HepG2 (cell line): ENCODE data around the gene STK39. TPM values are rescaled to one million over a fixed set of nuclear protein-coding genes. Genes with fewer than 3 reads are reported as not detected.

Experiments used
- ATAC-seq: fragments of 200-7000 bp; cut with Tn5 transposase; 3 replicates; pipeline ENCODE4 v1.9.1; 2020; ENCODE audit warnings: mild to moderate bottlenecking, moderate library complexity
- BruUV-seq: library from RNA; stranded (reverse); fragments of 400-500 nt; replicated peaks from 2 replicates; lab custom pipeline; 2021; lab: Mats Ljungman, UMichigan
- CTCF ChIA-PET: fragments of 300-600 bp; formaldehyde crosslinking; extraction: SDS; loops from one replicate; lab custom pipeline; 2021; ENCODE audit warnings: low total read pairs, inconsistent platforms, low intra/inter-chr PET ratio; lab: Yijun Ruan, JAX
- POLR2A ChIA-PET: fragments of 350-600 bp; sonication (Branson Sonifier 250); formaldehyde crosslinking; loops from one replicate; lab custom pipeline; 2020; ENCODE audit warnings: antibody characterized with exemption, inconsistent platforms; lab: Yijun Ruan, JAX
- DNase-seq: peaks from one replicate; pipeline ENCODE4 v3.0.0-alpha.2; 2015; ENCODE audit warnings: low spot score
- FAIRE-seq: peaks from 3 replicates; lab custom pipeline; 2011; peaks lifted over from hg19 to GRCh38; lab: Jason Lieb, UNC
- H2AFZ ChIP-seq: one replicate; pipeline ENCODE4 v1.6.1; 2011; ENCODE audit warnings: low read length, inconsistent platforms
- H3K27ac ChIP-seq: fragments of 300-600 bp; 3 replicates; pipeline ENCODE4 v1.8.0; 2011; ENCODE audit warnings: mixed run types, mild to moderate bottlenecking, mixed read lengths, low read length, inconsistent platforms; ENCODE audit not compliant: insufficient read depth; ENCODE audit errors: extremely low read length
- H3K27me3 ChIP-seq, 2 experiments: fragments of 200-600 bp in 1 of 2; 2 replicates in 1 of 2; 3 replicates in 1 of 2; pipeline versions ENCODE4 v1.6.0 to v1.8.0; 2011; ENCODE audit warnings: low read length in 2 of 2, mild to moderate bottlenecking in 2 of 2, moderate library complexity in 2 of 2, inconsistent platforms in 1 of 2; ENCODE audit not compliant: insufficient read depth in 2 of 2, control insufficient read depth in 1 of 2
- H3K36me3 ChIP-seq, 2 experiments: fragments of 200-600 bp in 1 of 2; replicated peaks in 1 of 2; 2 replicates in 1 of 2; 3 replicates in 1 of 2; pipeline versions ENCODE4 v1.5.1 to v1.8.0; 2011; ENCODE audit warnings: low read length in 2 of 2, inconsistent platforms in 1 of 2; ENCODE audit not compliant: insufficient read depth in 2 of 2, control insufficient read depth in 1 of 2
- H3K4me1 ChIP-seq: 2 replicates; pipeline ENCODE4 v1.5.1; 2012; ENCODE audit warnings: low read length, inconsistent platforms; ENCODE audit not compliant: insufficient read depth
- H3K4me2 ChIP-seq: 2 replicates; pipeline ENCODE4 v1.6.0; 2011; ENCODE audit warnings: low read depth, low read length, inconsistent platforms
- H3K4me3 ChIP-seq, 3 experiments: fragments of 200-600 bp in 1 of 3; sonication (generic), shearing (Covaris generic) in 1 of 3; replicated peaks in 1 of 3; 2 replicates each; pipeline ENCODE4 v1.5.1; 2011 to 2016; ENCODE audit warnings: low read length in 3 of 3, inconsistent platforms in 2 of 3, low read depth in 2 of 3, mild to moderate bottlenecking in 2 of 3, control low read depth in 1 of 3, mixed read lengths in 1 of 3; ENCODE audit not compliant: insufficient read depth in 1 of 3
- H3K79me2 ChIP-seq: one replicate; pipeline ENCODE4 v1.6.1; 2011; ENCODE audit warnings: low read length, inconsistent platforms; ENCODE audit not compliant: insufficient read depth
- H3K9ac ChIP-seq: 2 replicates; pipeline ENCODE4 v1.6.0; 2011; ENCODE audit warnings: mild to moderate bottlenecking, low read depth, low read length, inconsistent platforms; ENCODE audit not compliant: insufficient read depth
- H3K9me3 ChIP-seq: 2 replicates; pipeline ENCODE4 v1.5.1; 2012; ENCODE audit warnings: mild to moderate bottlenecking, low read length
- H4K20me1 ChIP-seq: 2 replicates; pipeline ENCODE4 v1.6.0; 2011; ENCODE audit warnings: inconsistent platforms, mild to moderate bottlenecking, low read length, moderate library complexity; ENCODE audit not compliant: insufficient read depth
- BRD4 ChIP-seq: sonication (generic); formaldehyde crosslinking; IDR thresholded peaks from 2 replicates; pipeline ENCODE4 v1.4.0; 2020; ENCODE audit warnings: missing genetic modification reagents
- CC2D1A ChIP-seq: sonication (generic); formaldehyde crosslinking; IDR thresholded peaks from 2 replicates; pipeline ENCODE4 v1.8.1; 2023; ENCODE audit warnings: mild to moderate bottlenecking, missing genetic modification reagents
- GFI1 ChIP-seq: sonication (generic); formaldehyde crosslinking; IDR thresholded peaks from 2 replicates; pipeline ENCODE4 v1.5.0; 2020; ENCODE audit warnings: missing genetic modification reagents, mild to moderate bottlenecking, borderline replicate concordance
- JUND ChIP-seq: sonication (generic); formaldehyde crosslinking; IDR thresholded peaks from 2 replicates; pipeline ENCODE4 v1.8.0; 2022; ENCODE audit warnings: mild to moderate bottlenecking, missing genetic modification reagents
- MIER2 ChIP-seq: IDR thresholded peaks from 2 replicates; pipeline ENCODE4 v1.6.1; 2016; ENCODE audit warnings: missing biosample characterization, missing genetic modification reagents
- ZBTB38 ChIP-seq: sonication (generic); formaldehyde crosslinking; IDR thresholded peaks from 2 replicates; pipeline ENCODE4 v1.5.1; 2020; ENCODE audit warnings: mild to moderate bottlenecking, missing genetic modification reagents
- ZNF124 ChIP-seq: sonication (generic); formaldehyde crosslinking; IDR thresholded peaks from 2 replicates; pipeline ENCODE4 v1.4.0; 2020; ENCODE audit warnings: missing genetic modification reagents
- ZNF335 ChIP-seq: sonication (generic); formaldehyde crosslinking; IDR thresholded peaks from 2 replicates; pipeline ENCODE4 v1.4.0; 2020; ENCODE audit warnings: missing genetic modification reagents
- ZNF430 ChIP-seq: sonication (generic); formaldehyde crosslinking; IDR thresholded peaks from 2 replicates; pipeline ENCODE4 v1.9.0; 2021; ENCODE audit warnings: mild to moderate bottlenecking, missing genetic modification reagents
- WGBS: methylation state at CpG from one replicate; pipeline ENCODE4 v1.1.6; 2017; ENCODE audit warnings: low lambda C conversion rate; 5-methylcytosine and 5-hydroxymethylcytosine counted together
- in situ Hi-C: cut with HindIII; loops from 2 replicates; pipeline ENCODE4 v1.10.0; 2017; ENCODE audit warnings: low pct_unique_long_range_greater_than_20kb; ENCODE audit not compliant: extremely low pct_ligation_motif_present
- intact Hi-C: fragments of 100-400 bp; cut with micrococcal nuclease; formaldehyde crosslinking; loops from one replicate; pipeline ENCODE4 v1.10.0; 2022; ENCODE audit not compliant: unreplicated experiment
- polyA plus RNA-seq, 8 experiments: library from polyadenylated mRNA; depleted of rRNA in 3 of 8; stranded (reverse) in 7 of 8; unstranded in 1 of 8; fragments of >200 nt; fragmentation: Illumina TruSeq in 4 of 8; extraction: Trizol in 4 of 8; gene quantifications; 2 replicates each; pipeline versions ENCODE4 v1.2.1 to v1.2.3, GENCODE V29; 2011 to 2016; ENCODE audit warnings: low read depth in 4 of 8, missing spikeins in 1 of 8, mixed read lengths in 1 of 8; ENCODE audit not compliant: insufficient read depth in 1 of 8
- total RNA-seq, 5 experiments: library from RNA; depleted of rRNA; stranded (reverse); fragments of >200 nt; fragmentation: Illumina TruSeq; extraction: Trizol; gene quantifications; 2 replicates each; pipeline ENCODE4 v1.2.3, GENCODE V29; 2016; ENCODE audit warnings: low read depth in 1 of 5
- TF ChIP-seq, protein P1 (sequence below): sonication (generic); formaldehyde crosslinking; IDR thresholded peaks from 2 replicates; pipeline ENCODE4 v1.4.0; 2020; ENCODE audit warnings: mild to moderate bottlenecking, missing genetic modification reagents
- TF ChIP-seq, protein P2 (sequence below): sonication (generic); formaldehyde crosslinking; IDR thresholded peaks from 2 replicates; pipeline ENCODE4 v1.4.0; 2020; ENCODE audit warnings: missing genetic modification reagents

STK39 gene
- total and polyA plus RNA-seq, 2 of the 13 experiments (the other 11 are each of a cell fraction or from before 2014, with no cell fraction given): 27.3 to 38.4 TPM

DNA sequence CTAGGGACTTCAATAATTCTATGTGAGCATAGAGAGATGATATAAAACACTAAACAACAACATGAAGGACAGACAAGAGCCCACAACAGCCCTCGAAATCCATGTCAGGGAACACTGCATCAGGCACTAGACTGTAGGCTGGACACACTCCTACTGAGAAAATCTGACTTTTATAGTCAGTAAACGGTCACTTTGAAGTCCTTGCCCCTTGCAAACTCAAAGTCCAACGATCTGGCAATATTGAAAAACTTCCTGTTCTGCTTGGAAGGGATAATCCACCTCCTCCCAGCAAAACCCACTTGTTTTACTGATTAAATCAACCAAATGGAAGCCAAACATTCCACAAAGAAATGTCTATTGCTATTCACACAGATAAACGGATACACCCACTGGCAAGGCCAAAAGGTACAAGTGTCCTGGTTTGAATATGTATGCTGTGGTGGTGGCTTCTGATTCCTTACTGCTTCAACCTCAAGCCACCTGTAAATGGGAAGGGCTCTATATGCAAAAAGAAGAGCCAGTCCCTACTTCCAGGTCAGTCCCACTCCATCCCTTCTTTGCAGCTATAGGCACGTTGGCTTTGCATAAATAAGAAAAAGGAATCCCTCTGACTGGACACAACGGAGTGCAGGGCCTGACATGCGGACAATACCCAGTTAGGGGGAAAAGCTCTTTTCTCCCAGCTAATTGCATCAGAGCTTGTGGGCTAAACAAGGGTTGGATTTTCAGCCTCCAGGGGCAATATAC, 56.6 kb downstream of the STK39 start (continued):
- TF ChIP-seq CC2D1A (CRISPR knock-in tag): 0 out of 2 replicates have a peak, but pooled peaks have one; percentile 24
- peak; percentile 86; the same call in 1 of the 2 replicates for TF ChIP-seq ZNF124 (CRISPR knock-in tag)

DNA sequence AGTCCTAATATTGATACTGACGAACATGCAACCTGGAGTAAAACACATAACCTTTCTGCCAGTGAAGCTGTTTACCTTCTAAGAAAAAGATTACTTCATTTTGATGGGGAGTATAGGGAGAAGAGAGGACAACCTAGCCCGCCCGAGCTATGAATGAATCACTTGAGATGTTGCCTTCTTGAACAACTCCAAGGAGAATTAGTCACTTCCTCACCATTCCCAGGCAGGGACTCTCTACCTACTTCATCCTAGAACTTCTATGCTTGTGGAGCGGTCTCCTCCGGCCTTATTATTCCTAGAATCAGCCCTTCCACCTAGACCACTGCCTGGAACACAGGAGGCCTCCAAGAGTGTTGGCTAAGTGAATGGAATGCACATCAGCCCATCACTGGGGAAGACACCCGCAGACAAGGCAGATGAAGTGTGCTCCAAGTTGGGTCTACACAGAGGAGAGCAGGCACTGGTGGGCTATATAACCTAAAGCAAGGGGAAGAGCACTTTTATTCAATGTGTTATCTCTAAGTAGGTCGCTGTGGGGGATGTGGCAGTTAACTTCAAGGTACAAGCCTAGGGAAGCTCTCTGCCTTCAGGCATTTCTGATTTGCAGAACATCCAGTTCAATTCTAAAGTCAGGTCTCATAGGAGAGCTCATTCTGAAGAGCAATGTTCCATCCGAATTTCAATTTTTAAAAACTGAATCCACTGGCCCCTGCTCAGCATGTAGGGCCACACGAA, 57.4 kb downstream of the STK39 start:
- peak; percentile 23 for ATAC-seq
- peak overlapping the region in 1 of 3 experiments; percentile 32; a peak in 1 of 6 replicates for H3K4me3 ChIP-seq
- in situ Hi-C loops (no loop called here), intact Hi-C loops (loop anchor here (1.0 to 5.0 kb wide), 5 partner anchors 9 to 57 kb away; partner anchors contain the start of gene STK39)
- peaks cover 96% of the 10 kb centered on the region for H3K4me1 ChIP-seq
- no peak for FAIRE-seq
- peak overlapping the region; percentile 72 for H3K4me2 ChIP-seq
- ChIA-PET POLR2A (interaction anchor here (1.0 to 4.5 kb wide), 7 partner anchors 9 to 57 kb away, joined by 3 to 59 read pairs (median 5); partner anchors contain the start of gene STK39), CTCF (no interaction called here)
- peaks cover 70% of the 10 kb centered on the region for H3K79me2 ChIP-seq
- no peaks in the 10 kb centered on the region for H3K9me3 ChIP-seq
- H3K27me3 ChIP-seq: no peaks in the 10 kb centered on the region
- H3K36me3 ChIP-seq: peaks cover 5% of the 10 kb centered on the region in 2 experiments; a peak in 3 of 5 replicates
- H3K27ac ChIP-seq: peak overlapping the region; percentile 87
- no peak overlapping the region for H2AFZ ChIP-seq
- no peaks in the 10 kb centered on the region for H4K20me1 ChIP-seq
- DNase-seq: no peak
- WGBS: 72% methylated on average over 9 of the region's 9 CpGs
- TSS peak; percentile 76 for BruUV-seq
- H3K9ac ChIP-seq: peak overlapping the region; percentile 65
- TF ChIP-seq JUND (peak; percentile 56; the same call in 1 of the 2 replicates), MIER2 (CRISPR knock-in tag) (peak; percentile 9; the same call in 1 of the 2 replicates), ZBTB38 (CRISPR knock-in tag) (peak; percentile 68; the same call in 1 of the 2 replicates), GFI1 (no peak), ZNF335 (no peak), BRD4 (CRISPR knock-in tag) (peak; percentile 32; the same call in 1 of the 2 replicates), ZNF430 (CRISPR knock-in tag) (no peak)
- TF ChIP-seq, protein P1, sequence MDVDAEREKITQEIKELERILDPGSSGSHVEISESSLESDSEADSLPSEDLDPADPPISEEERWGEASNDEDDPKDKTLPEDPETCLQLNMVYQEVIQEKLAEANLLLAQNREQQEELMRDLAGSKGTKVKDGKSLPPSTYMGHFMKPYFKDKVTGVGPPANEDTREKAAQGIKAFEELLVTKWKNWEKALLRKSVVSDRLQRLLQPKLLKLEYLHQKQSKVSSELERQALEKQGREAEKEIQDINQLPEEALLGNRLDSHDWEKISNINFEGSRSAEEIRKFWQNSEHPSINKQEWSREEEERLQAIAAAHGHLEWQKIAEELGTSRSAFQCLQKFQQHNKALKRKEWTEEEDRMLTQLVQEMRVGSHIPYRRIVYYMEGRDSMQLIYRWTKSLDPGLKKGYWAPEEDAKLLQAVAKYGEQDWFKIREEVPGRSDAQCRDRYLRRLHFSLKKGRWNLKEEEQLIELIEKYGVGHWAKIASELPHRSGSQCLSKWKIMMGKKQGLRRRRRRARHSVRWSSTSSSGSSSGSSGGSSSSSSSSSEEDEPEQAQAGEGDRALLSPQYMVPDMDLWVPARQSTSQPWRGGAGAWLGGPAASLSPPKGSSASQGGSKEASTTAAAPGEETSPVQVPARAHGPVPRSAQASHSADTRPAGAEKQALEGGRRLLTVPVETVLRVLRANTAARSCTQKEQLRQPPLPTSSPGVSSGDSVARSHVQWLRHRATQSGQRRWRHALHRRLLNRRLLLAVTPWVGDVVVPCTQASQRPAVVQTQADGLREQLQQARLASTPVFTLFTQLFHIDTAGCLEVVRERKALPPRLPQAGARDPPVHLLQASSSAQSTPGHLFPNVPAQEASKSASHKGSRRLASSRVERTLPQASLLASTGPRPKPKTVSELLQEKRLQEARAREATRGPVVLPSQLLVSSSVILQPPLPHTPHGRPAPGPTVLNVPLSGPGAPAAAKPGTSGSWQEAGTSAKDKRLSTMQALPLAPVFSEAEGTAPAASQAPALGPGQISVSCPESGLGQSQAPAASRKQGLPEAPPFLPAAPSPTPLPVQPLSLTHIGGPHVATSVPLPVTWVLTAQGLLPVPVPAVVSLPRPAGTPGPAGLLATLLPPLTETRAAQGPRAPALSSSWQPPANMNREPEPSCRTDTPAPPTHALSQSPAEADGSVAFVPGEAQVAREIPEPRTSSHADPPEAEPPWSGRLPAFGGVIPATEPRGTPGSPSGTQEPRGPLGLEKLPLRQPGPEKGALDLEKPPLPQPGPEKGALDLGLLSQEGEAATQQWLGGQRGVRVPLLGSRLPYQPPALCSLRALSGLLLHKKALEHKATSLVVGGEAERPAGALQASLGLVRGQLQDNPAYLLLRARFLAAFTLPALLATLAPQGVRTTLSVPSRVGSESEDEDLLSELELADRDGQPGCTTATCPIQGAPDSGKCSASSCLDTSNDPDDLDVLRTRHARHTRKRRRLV (CRISPR knock-in tag): no peak
- TF ChIP-seq, protein P2, sequence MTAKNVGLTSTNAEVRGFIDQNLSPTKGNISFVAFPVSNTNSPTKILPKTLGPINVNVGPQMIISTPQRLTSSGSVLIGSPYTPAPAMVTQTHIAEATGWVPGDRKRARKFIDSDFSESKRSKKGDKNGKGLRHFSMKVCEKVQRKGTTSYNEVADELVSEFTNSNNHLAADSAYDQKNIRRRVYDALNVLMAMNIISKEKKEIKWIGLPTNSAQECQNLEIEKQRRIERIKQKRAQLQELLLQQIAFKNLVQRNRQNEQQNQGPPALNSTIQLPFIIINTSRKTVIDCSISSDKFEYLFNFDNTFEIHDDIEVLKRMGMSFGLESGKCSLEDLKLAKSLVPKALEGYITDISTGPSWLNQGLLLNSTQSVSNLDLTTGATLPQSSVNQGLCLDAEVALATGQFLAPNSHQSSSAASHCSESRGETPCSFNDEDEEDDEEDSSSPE (CRISPR knock-in tag): 0 out of 2 replicates have a peak, but pooled peaks have one; percentile 10
